SK-N-SH treated with all-trans-retinoic acid at 6 μM for 48 hours (cell line): Measurements from ENCODE around the gene TRA2A.

Experiments
- ESRRG ChIP-seq: fragments of 250-450 bp; sonication (Bioruptor Pico); IDR thresholded peaks from 2 replicates; pipeline ENCODE4 v1.6.1; 2021; ENCODE audit warnings: mild to moderate bottlenecking
- ISL1 ChIP-seq: fragments of 250-450 bp; sonication (Bioruptor Pico); IDR thresholded peaks from 2 replicates; pipeline ENCODE4 v2.1.2; 2022; ENCODE audit warnings: mild to moderate bottlenecking, moderate library complexity
- OSR1 ChIP-seq: fragments of 250-450 bp; sonication (Bioruptor Pico); IDR thresholded peaks from 2 replicates; pipeline ENCODE4 v1.8.0; 2022; ENCODE audit warnings: moderate library complexity, mild to moderate bottlenecking, inconsistent platforms
- TOX ChIP-seq: fragments of 250-450 bp; sonication (Bioruptor Pico); IDR thresholded peaks from 2 replicates; pipeline ENCODE4 v1.8.0; 2021; ENCODE audit warnings: mild to moderate bottlenecking, moderate library complexity, borderline replicate concordance
- ZC3H10 ChIP-seq: fragments of 250-450 bp; sonication (Bioruptor Pico); IDR thresholded peaks from 2 replicates; pipeline ENCODE4 v1.5.1; 2021; ENCODE audit warnings: mild to moderate bottlenecking, moderate library complexity
- ZFP3 ChIP-seq: fragments of 250-450 bp; sonication (Bioruptor Pico); IDR thresholded peaks from 2 replicates; pipeline ENCODE4 v1.5.0; 2020; ENCODE audit warnings: mild to moderate bottlenecking, moderate library complexity
- ZFP30 ChIP-seq: fragments of 450-650 bp; formaldehyde crosslinking; IDR thresholded peaks from 2 replicates; pipeline ENCODE4 v1.5.0; 2022; ENCODE audit warnings: mild to moderate bottlenecking, moderate library complexity
- TF ChIP-seq, protein P1 (sequence below): fragments of 250-450 bp; sonication (Bioruptor Pico); IDR thresholded peaks from 2 replicates; pipeline ENCODE4 v1.5.1; 2020; ENCODE audit warnings: low read depth, mild to moderate bottlenecking, moderate library complexity
- TF ChIP-seq, protein P2 (sequence below): fragments of 250-450 bp; sonication (Bioruptor Pico); IDR thresholded peaks from 2 replicates; pipeline ENCODE4 v1.8.0; 2020; ENCODE audit warnings: mild to moderate bottlenecking, moderate library complexity, borderline replicate concordance
- TF ChIP-seq, protein P3 (sequence below): fragments of 250-450 bp; sonication (Bioruptor Pico); IDR thresholded peaks from 2 replicates; pipeline ENCODE4 v1.5.0; 2020; ENCODE audit warnings: mild to moderate bottlenecking, moderate library complexity

DNA sequence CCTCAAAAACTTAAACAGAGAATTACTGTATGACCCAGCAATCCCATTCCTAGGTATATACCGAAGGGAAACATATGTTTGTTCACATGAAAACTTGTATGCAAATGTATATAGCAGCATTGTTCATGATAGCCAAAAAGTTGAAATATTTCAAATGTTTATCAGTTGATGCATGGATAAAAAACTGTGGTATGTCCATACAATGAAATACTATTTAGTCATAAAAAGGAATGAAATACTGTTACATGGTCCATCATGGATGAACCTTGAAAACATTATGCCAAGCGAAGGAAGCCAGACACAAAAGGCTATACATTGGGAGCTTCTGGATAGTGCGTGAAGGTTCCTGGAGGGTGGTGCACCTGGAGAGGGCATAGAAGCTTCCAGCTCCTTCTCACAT, 11.0 kb upstream of the TRA2A start:
- TF ChIP-seq ESRRG (CRISPR knock-in tag) (no peak), ZC3H10 (no peak), ZFP3 (CRISPR knock-in tag) (no peak), OSR1 (CRISPR knock-in tag) (no peak), ZFP30 (no peak), ISL1 (CRISPR knock-in tag) (no peak), TOX (no peak)
- TF ChIP-seq, protein P1, sequence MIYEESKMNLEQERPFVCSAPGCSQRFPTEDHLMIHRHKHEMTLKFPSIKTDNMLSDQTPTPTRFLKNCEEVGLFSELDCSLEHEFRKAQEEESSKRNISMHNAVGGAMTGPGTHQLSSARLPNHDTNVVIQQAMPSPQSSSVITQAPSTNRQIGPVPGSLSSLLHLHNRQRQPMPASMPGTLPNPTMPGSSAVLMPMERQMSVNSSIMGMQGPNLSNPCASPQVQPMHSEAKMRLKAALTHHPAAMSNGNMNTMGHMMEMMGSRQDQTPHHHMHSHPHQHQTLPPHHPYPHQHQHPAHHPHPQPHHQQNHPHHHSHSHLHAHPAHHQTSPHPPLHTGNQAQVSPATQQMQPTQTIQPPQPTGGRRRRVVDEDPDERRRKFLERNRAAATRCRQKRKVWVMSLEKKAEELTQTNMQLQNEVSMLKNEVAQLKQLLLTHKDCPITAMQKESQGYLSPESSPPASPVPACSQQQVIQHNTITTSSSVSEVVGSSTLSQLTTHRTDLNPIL (CRISPR knock-in tag) = no peak
- TF ChIP-seq, protein P2, sequence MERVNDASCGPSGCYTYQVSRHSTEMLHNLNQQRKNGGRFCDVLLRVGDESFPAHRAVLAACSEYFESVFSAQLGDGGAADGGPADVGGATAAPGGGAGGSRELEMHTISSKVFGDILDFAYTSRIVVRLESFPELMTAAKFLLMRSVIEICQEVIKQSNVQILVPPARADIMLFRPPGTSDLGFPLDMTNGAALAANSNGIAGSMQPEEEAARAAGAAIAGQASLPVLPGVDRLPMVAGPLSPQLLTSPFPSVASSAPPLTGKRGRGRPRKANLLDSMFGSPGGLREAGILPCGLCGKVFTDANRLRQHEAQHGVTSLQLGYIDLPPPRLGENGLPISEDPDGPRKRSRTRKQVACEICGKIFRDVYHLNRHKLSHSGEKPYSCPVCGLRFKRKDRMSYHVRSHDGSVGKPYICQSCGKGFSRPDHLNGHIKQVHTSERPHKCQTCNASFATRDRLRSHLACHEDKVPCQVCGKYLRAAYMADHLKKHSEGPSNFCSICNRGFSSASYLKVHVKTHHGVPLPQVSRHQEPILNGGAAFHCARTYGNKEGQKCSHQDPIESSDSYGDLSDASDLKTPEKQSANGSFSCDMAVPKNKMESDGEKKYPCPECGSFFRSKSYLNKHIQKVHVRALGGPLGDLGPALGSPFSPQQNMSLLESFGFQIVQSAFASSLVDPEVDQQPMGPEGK = no peak
- TF ChIP-seq, protein P3, sequence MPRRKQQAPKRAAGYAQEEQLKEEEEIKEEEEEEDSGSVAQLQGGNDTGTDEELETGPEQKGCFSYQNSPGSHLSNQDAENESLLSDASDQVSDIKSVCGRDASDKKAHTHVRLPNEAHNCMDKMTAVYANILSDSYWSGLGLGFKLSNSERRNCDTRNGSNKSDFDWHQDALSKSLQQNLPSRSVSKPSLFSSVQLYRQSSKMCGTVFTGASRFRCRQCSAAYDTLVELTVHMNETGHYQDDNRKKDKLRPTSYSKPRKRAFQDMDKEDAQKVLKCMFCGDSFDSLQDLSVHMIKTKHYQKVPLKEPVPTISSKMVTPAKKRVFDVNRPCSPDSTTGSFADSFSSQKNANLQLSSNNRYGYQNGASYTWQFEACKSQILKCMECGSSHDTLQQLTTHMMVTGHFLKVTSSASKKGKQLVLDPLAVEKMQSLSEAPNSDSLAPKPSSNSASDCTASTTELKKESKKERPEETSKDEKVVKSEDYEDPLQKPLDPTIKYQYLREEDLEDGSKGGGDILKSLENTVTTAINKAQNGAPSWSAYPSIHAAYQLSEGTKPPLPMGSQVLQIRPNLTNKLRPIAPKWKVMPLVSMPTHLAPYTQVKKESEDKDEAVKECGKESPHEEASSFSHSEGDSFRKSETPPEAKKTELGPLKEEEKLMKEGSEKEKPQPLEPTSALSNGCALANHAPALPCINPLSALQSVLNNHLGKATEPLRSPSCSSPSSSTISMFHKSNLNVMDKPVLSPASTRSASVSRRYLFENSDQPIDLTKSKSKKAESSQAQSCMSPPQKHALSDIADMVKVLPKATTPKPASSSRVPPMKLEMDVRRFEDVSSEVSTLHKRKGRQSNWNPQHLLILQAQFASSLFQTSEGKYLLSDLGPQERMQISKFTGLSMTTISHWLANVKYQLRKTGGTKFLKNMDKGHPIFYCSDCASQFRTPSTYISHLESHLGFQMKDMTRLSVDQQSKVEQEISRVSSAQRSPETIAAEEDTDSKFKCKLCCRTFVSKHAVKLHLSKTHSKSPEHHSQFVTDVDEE (CRISPR knock-in tag) = no peak
